HG02943 (cell line): ENCODE results near the gene ZFYVE27.

Experiments
- ATAC-seq: cut with Tn5 transposase; IDR thresholded peaks from one replicate; pipeline ENCODE4 v1.9.1; 2021; ENCODE audit warnings: mild to moderate bottlenecking, low read depth, moderate library complexity; ENCODE audit not compliant: unreplicated experiment

The ZFYVE27 gene

GRCh38 chr10:97743169-97743943 is 6.4 kb downstream of the ZFYVE27 start:
- ATAC-seq: no peak

GRCh38 chr10:97744405-97745035 is 7.6 kb downstream of the ZFYVE27 start:
- no peak for ATAC-seq

- no peak for ATAC-seq
These were observed 10.6 kb downstream of the ZFYVE27 start for GRCh38 chr10:97747573-97747972.

GRCh38 chr10:97748116-97748515 is 11.2 kb downstream of the ZFYVE27 start:
- ATAC-seq: no peak

- no peak for ATAC-seq
These were observed 16.0 kb downstream of the ZFYVE27 start for GRCh38 chr10:97752956-97753355.

GRCh38 chr10:97754726-97755125 is 17.8 kb downstream of the ZFYVE27 start:
- no peak for ATAC-seq

GRCh38 chr10:97755718-97756117 is 18.8 kb downstream of the ZFYVE27 start:
- ATAC-seq: no peak

GRCh38 chr10:97757471-97757870 is 20.5 kb downstream of the ZFYVE27 start:
- ATAC-seq: no peak

- ATAC-seq: no peak
These were observed 22.4 kb downstream of the ZFYVE27 start for GRCh38 chr10:97759158-97759887.

GRCh38 chr10:97759946-97760345 is 23.0 kb downstream of the ZFYVE27 start:
- ATAC-seq: no peak

- no peak for ATAC-seq
These were observed 23.7 kb downstream of the ZFYVE27 start for GRCh38 chr10:97760461-97761257.

GRCh38 chr10:97761331-97761865 is 24.5 kb downstream of the ZFYVE27 start:
- ATAC-seq: no peak

- no peak for ATAC-seq
These were observed 25.1 kb downstream of the ZFYVE27 start for GRCh38 chr10:97762056-97762455.

GRCh38 chr10:97762816-97763215 is 25.9 kb downstream of the ZFYVE27 start:
- no peak for ATAC-seq

- ATAC-seq: no peak
These were observed 26.5 kb downstream of the ZFYVE27 start for GRCh38 chr10:97763411-97763810.

GRCh38 chr10:97763947-97764346 is 27.0 kb downstream of the ZFYVE27 start:
- no peak for ATAC-seq

GRCh38 chr10:97764519-97764931 is 27.6 kb downstream of the ZFYVE27 start:
- ATAC-seq: no peak

- ATAC-seq: no peak
These were observed 28.3 kb downstream of the ZFYVE27 start for GRCh38 chr10:97765201-97765600.

- no peak for ATAC-seq
These were observed 29.3 kb downstream of the ZFYVE27 start for GRCh38 chr10:97766106-97766810.
